Esophagus squamous epithelium (tissue), 5 donors: ENCODE measurements around the gene DHRS1. TPM values are rescaled to one million over a fixed set of nuclear protein-coding genes. Genes with fewer than 3 reads are reported as not detected.

Experiments used
- DNase-seq: peaks from one replicate; lab custom pipeline; 2025; lab: John Stamatoyannopoulos, UW
- H3K27ac ChIP-seq, 4 donors: fragments of 200-600 bp; sonication (generic); one replicate each; pipeline ENCODE4 v1.5.1; 2016 to 2019; ENCODE audit warnings: mild to moderate bottlenecking in 1 of 4
- H3K27me3 ChIP-seq, 4 donors: fragments of 200-600 bp; sonication (generic); 1 replicate in 3 of 4; 2 replicates in 1 of 4; pipeline versions ENCODE4 v1.5.1 to v1.6.0; 2017 to 2021; ENCODE audit warnings: antibody characterized with exemption in 1 of 4
- H3K36me3 ChIP-seq, 3 donors: fragments of 200-600 bp; sonication (generic); one replicate each; pipeline ENCODE4 v1.5.1; 2016 to 2019
- H3K4me1 ChIP-seq, 3 donors: fragments of 200-600 bp; sonication (generic); one replicate each; pipeline ENCODE4 v1.5.1; 2017 to 2019
- H3K4me3 ChIP-seq, 4 donors: fragments of 200-600 bp; sonication (generic); 1 replicate in 3 of 4; 2 replicates in 1 of 4; pipeline ENCODE4 v1.5.1; 2016 to 2019; ENCODE audit warnings: mild to moderate bottlenecking in 2 of 4, moderate library complexity in 1 of 4
- H3K9me3 ChIP-seq, 3 donors: fragments of 200-600 bp; sonication (generic); one replicate each; pipeline ENCODE4 v1.5.1; 2016 to 2019
- CTCF ChIP-seq, 6 experiments: fragments of 450-650 bp in 4 of 6; fragments of 200-600 bp in 2 of 6; sonication (generic) in 2 of 6; IDR thresholded peaks; one replicate each; pipeline ENCODE4 v1.5.1; 2016 to 2019; ENCODE audit warnings: antibody characterized with exemption in 6 of 6, mild to moderate bottlenecking in 4 of 6, moderate library complexity in 4 of 6
- POLR2A ChIP-seq, 4 donors: fragments of 450-650 bp; IDR thresholded peaks; one replicate each; pipeline ENCODE4 v1.6.1; 2017; ENCODE audit warnings: antibody characterized with exemption in 4 of 4, mild to moderate bottlenecking in 4 of 4, moderate library complexity in 3 of 4
- WGBS, 2 donors: methylation state at CpG; one replicate each; pipeline ENCODE4 v1.1.5; 2018; 5-methylcytosine and 5-hydroxymethylcytosine counted together
- intact Hi-C: fragments of 100-400 bp; cut with DNase I; formaldehyde crosslinking; loops from one replicate; pipeline ENCODE4 v1.15.0; 2022
- total RNA-seq, 4 donors: library from RNA; depleted of rRNA; stranded (reverse); fragments of >200 nt; gene quantifications; one replicate each; pipeline ENCODE4 v1.1.0, GENCODE V29; 2016
- donor health status: DM: yes; HTN: yes; CAD: no.

DHRS1 gene
- total RNA-seq: 100 to 1,000 TPM in 2 of 4 donors, 10 to 100 TPM in 2; 81.6 to 164 (median 101) TPM

GRCh38 chr14:24299255-24300191 is at the start of gene DHRS1, which contains the start of gene NOP9:
Gene DHRS1 (minus strand): TSS chr14:24299780. CDS start chr14:24299106, 674 bp downstream.
Gene NOP9 (plus strand): TSS chr14:24299850. CDS start chr14:24299955, 105 bp downstream.
- WGBS, 2 donors: 0% methylated on average over 7 to 10 of the region's 75 CpGs
- H3K27ac ChIP-seq: peak within 1 kb of the TSS; percentile 94 to 97 (median 96)
- DNase-seq: peak; percentile 71
- H3K4me3 ChIP-seq: peak within 1 kb of the TSS; percentile 60 to 92 (median 87)
- no peaks in the 10 kb centered on the region for H3K9me3 ChIP-seq
- peaks cover 20 to 59% (median 25%) of the 10 kb centered on the region in 3 donors for H3K4me1 ChIP-seq
- H3K27me3 ChIP-seq: no peaks in the 10 kb centered on the region
- intact Hi-C loops: loop anchor here (2.0 kb wide), 1 partner anchor 57 kb away; the partner anchor contains the start of gene TINF2
- peaks cover 16 to 64% (median 24%) of the 10 kb centered on the region in 3 donors for H3K36me3 ChIP-seq
- TF ChIP-seq CTCF (IDR thresholded peaks at IDR 0.05) (peak in 2 of 6 experiments; percentile 18 to 30), POLR2A (IDR thresholded peaks at IDR 0.05) (peak in 3 of 4 donors; percentile 73 to 78 (median 78))

GRCh38 chr14:24348186-24348585 is 48.6 kb upstream of the DHRS1 start:
- Histone ChIP-seq H3K36me3 (no peaks in the 10 kb centered on the region), H3K9me3 (no peaks in the 10 kb centered on the region), H3K27me3 (peaks cover 0 to 18% (median 0%) of the 10 kb centered on the region in 4 donors), H3K4me1 (peaks cover 0 to 14% (median 12%) of the 10 kb centered on the region in 3 donors), H3K27ac (no peak overlapping the region), H3K4me3 (no peak overlapping the region)
- WGBS, 2 donors: 83 to 93% methylated on average over 2 of the region's 2 CpGs
- TF ChIP-seq POLR2A (IDR thresholded peaks at IDR 0.05): no peak
- TF ChIP-seq CTCF (IDR thresholded peaks at IDR 0.05): no peak
- no peak for DNase-seq
- intact Hi-C loops: no loop called here

GRCh38 chr14:24347134-24347533 is 47.6 kb upstream of the DHRS1 start:
- TF ChIP-seq POLR2A (IDR thresholded peaks at IDR 0.05) (no peak), CTCF (IDR thresholded peaks at IDR 0.05) (no peak)
- no peak overlapping the region for H3K27ac ChIP-seq
- H3K36me3 ChIP-seq: no peaks in the 10 kb centered on the region
- H3K27me3 ChIP-seq: peaks cover 0 to 15% (median 0%) of the 10 kb centered on the region in 4 donors
- peaks cover 0 to 14% (median 12%) of the 10 kb centered on the region in 3 donors for H3K4me1 ChIP-seq
- 20 to 38% methylated on average over 1 of the region's 1 CpG for WGBS, 2 donors
- no peaks in the 10 kb centered on the region for H3K9me3 ChIP-seq
- intact Hi-C loops: no loop called here
- DNase-seq: no peak
- H3K4me3 ChIP-seq: no peak overlapping the region

GRCh38 chr14:24343795-24344660 is 44.4 kb upstream of the DHRS1 start:
- TF ChIP-seq CTCF (IDR thresholded peaks at IDR 0.05) (no peak), POLR2A (IDR thresholded peaks at IDR 0.05) (no peak)
- DNase-seq: no peak
- WGBS, 2 donors: 62 to 70% methylated on average over 6 to 7 of the region's 7 CpGs

More at GRCh38 chr14:24343795-24344660, 44.4 kb upstream of the DHRS1 start:
- intact Hi-C loops: no loop called here
- Histone ChIP-seq H3K4me3 (no peak overlapping the region), H3K27me3 (peaks cover 0 to 15% (median 0%) of the 10 kb centered on the region in 4 donors), H3K4me1 (peaks cover 0 to 26% (median 9%) of the 10 kb centered on the region in 3 donors), H3K9me3 (no peaks in the 10 kb centered on the region), H3K36me3 (no peaks in the 10 kb centered on the region), H3K27ac (no peak overlapping the region)
